A673 (cell line): Measurements from ENCODE around the gene FMO2.

Experiments
- CTCF ChIP-seq: fragments of 300-800, 200-600 bp; sonication (generic); conservative IDR thresholded peaks from 2 replicates; pipeline ENCODE4 v1.5.1; 2017; ENCODE audit warnings: low read depth, mild to moderate bottlenecking, antibody characterized with exemption, low read length, moderate library complexity, mixed read lengths
- EZH2 ChIP-seq: fragments of 200-600 bp; sonication (generic); IDR thresholded peaks from 2 replicates; pipeline ENCODE4 v1.6.1; 2017; ENCODE audit warnings: borderline replicate concordance, low read depth, mild to moderate bottlenecking, mixed read lengths, antibody characterized with exemption, low read length; ENCODE audit not compliant: poor library complexity, severe bottlenecking

GRCh38 chr1:171251952-171252300 lies 66.8 kb downstream of the FMO2 start:
- TF ChIP-seq CTCF (no peak), EZH2 (no peak)
